IMR-90 (cell line): ENCODE measurements around the gene WHRN.

Experiments
- CEBPB ChIP-seq: IDR thresholded peaks from 2 replicates; pipeline ENCODE4 v1.6.1; 2012; ENCODE audit warnings: low read depth, low read length, improper control_type of control experiment
- CHD1 ChIP-seq: IDR thresholded peaks from 2 replicates; pipeline ENCODE4 v1.6.1; 2012; ENCODE audit warnings: low read depth, low read length, improper control_type of control experiment
- CTCF ChIP-seq: conservative IDR thresholded peaks from 2 replicates; pipeline ENCODE4 v1.5.1; 2012; ENCODE audit warnings: mild to moderate bottlenecking, low read depth, low read length, improper control_type of control experiment
- FOS ChIP-seq: fragments of 150-350 bp; IDR thresholded peaks from 2 replicates; pipeline ENCODE4 v1.6.1; 2016; ENCODE audit warnings: low read depth, low read length
- MAFK ChIP-seq: IDR thresholded peaks from 2 replicates; pipeline ENCODE4 v1.6.1; 2012; ENCODE audit warnings: low read depth, low read length, improper control_type of control experiment
- POLR2A ChIP-seq: IDR thresholded peaks from 2 replicates; pipeline ENCODE4 v1.6.1; 2012; ENCODE audit warnings: mild to moderate bottlenecking, low read depth, low read length
- RAD21 ChIP-seq: IDR thresholded peaks from 2 replicates; pipeline ENCODE4 v1.6.1; 2012; ENCODE audit warnings: low read length, improper control_type of control experiment
- RFX5 ChIP-seq: IDR thresholded peaks from 2 replicates; pipeline ENCODE4 v1.8.0; 2012; ENCODE audit warnings: low read depth, mild to moderate bottlenecking, low read length, moderate library complexity
- SMC3 ChIP-seq: fragments of 150-350 bp; IDR thresholded peaks from 2 replicates; pipeline ENCODE4 v1.6.1; 2016; ENCODE audit warnings: low read depth, mild to moderate bottlenecking, antibody characterized with exemption, low read length, moderate library complexity

DNA sequence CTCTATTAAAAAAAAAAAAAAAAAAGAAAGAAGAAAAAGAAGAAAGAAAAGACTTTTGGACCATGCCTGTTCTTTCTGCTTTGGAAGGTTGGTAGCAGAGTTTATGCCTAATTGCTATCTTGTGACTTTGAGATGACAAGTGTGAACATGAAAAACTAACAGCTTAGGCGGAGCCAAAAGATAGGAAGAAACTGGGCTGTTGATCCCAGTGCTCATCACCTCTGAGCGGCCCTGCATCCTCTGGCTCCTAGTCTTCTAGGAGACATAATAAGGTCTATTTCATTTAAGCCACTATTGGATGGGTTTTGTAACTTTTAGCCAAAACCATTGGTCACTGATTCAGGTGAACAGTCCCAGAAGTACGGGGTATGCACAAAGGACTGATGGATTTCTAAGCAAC, 47.9 kb upstream of the WHRN start:
- TF ChIP-seq CTCF: no peak
- no peak for TF ChIP-seq POLR2A
- no peak for TF ChIP-seq RAD21
- TF ChIP-seq SMC3: no peak
- TF ChIP-seq RFX5: no peak
- no peak for TF ChIP-seq MAFK
- no peak for TF ChIP-seq CEBPB
- no peak for TF ChIP-seq CHD1
- no peak for TF ChIP-seq FOS
